ENCODE measurements around the gene APOBEC2. TPM values are rescaled to one million over a fixed set of nuclear protein-coding genes. Genes with fewer than 3 reads are reported as not detected.
A peak's percentile ranks its signal among the peaks of the same experiment; 100 is the strongest.

Gene APOBEC2
- total RNA-seq, 1 donor from 2014 or later: not detected

- ATAC-seq: no peak
- no peak for DNase-seq (ENCODE audit: low spot score)
Observed at GRCh38 chr6:41056768-41057490, 3.9 kb downstream of the APOBEC2 start.

GRCh38 chr6:41058783-41059181, 5.8 kb downstream of the APOBEC2 start:
- DNase-seq (ENCODE audit: low spot score): no peak
- ATAC-seq: no peak

- ATAC-seq: no peak
- DNase-seq (ENCODE audit: low spot score): no peak
Observed at GRCh38 chr6:41059556-41059955, 6.6 kb downstream of the APOBEC2 start.

- ATAC-seq (no peak), DNase-seq (ENCODE audit: low spot score) (no peak)
Observed at GRCh38 chr6:41061196-41061726, 8.3 kb downstream of the APOBEC2 start.

- no peak for ATAC-seq
- DNase-seq (ENCODE audit: low spot score): no peak
Observed at GRCh38 chr6:41062056-41062455, 9.1 kb downstream of the APOBEC2 start.

GRCh38 chr6:41063884-41064285, 10.9 kb downstream of the APOBEC2 start:
- DNase-seq (ENCODE audit: low spot score) (peak; percentile 44), ATAC-seq (peak; percentile 72)

- ATAC-seq: no peak
- DNase-seq (ENCODE audit: low spot score): no peak
Observed at GRCh38 chr6:41064841-41065240, 11.8 kb downstream of the APOBEC2 start.

GRCh38 chr6:41065550-41066026, 12.6 kb downstream of the APOBEC2 start:
- ATAC-seq (peak; percentile 59), DNase-seq (ENCODE audit: low spot score) (no peak)

- peak; percentile 74 for ATAC-seq
- peak; percentile 72 for DNase-seq (ENCODE audit: low spot score)
Observed at GRCh38 chr6:41066867-41067304, 13.9 kb downstream of the APOBEC2 start.

- ATAC-seq (no peak), DNase-seq (ENCODE audit: low spot score) (no peak)
Observed at GRCh38 chr6:41071501-41071922, 18.5 kb downstream of the APOBEC2 start.

- peak; percentile 71 for ATAC-seq
- DNase-seq (ENCODE audit: low spot score): peak; percentile 100
Observed at GRCh38 chr6:41071923-41072835, 19.2 kb downstream of the APOBEC2 start, which contains the start of gene OARD1. TSS of gene OARD1 (minus strand) at chr6:41072356. CDS start at chr6:41071634, 722 bp downstream.

- ATAC-seq (peak; percentile 77), DNase-seq (ENCODE audit: low spot score) (no peak)
Observed at GRCh38 chr6:41072836-41073202, 19.8 kb downstream of the APOBEC2 start, which contains the start of gene NFYA. TSS of gene NFYA (plus strand) at chr6:41072974. CDS start at chr6:41079090, 6,116 bp downstream.

GRCh38 chr6:41073203-41073967, 20.4 kb downstream of the APOBEC2 start:
- ATAC-seq: peak; percentile 50

GRCh38 chr6:41073968-41074691, 21.1 kb downstream of the APOBEC2 start:
- DNase-seq (ENCODE audit: low spot score): no peak
- no peak for ATAC-seq

More at GRCh38 chr6:41073203-41073967, 20.4 kb downstream of the APOBEC2 start:
- peak; percentile 91 for DNase-seq (ENCODE audit: low spot score)

- DNase-seq (ENCODE audit: low spot score): peak; percentile 76
- ATAC-seq: no peak
Observed at GRCh38 chr6:41074692-41075436, 21.9 kb downstream of the APOBEC2 start.

- ATAC-seq: no peak
- DNase-seq (ENCODE audit: low spot score): no peak
Observed at GRCh38 chr6:41075651-41076626, 22.9 kb downstream of the APOBEC2 start.

GRCh38 chr6:41077536-41077935, 24.5 kb downstream of the APOBEC2 start:
- DNase-seq (ENCODE audit: low spot score) (no peak), ATAC-seq (no peak)

- no peak for DNase-seq (ENCODE audit: low spot score)
- no peak for ATAC-seq
Observed at GRCh38 chr6:41078101-41078500, 25.1 kb downstream of the APOBEC2 start.
